ENCODE measurements around the gene FAXDC2.

DNA sequence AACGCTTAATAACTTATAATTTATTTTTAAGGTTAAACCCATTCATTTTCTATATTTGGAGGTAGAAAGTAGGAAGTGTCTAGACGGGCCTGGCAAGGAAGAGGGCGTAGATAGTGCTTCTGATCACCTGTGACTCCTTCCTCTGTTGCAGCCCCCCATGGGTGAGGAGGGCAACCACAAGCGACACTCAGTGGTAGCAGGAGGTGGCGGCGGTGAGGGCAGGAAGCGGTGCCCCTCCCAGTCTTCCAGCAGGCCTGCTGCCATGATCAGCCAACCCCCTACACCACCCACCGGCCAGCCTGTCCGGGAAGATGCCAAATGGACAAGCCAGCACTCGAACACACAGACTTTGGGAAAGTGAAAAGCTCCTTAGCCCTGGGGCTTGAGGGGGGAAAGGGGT, 36.7 kb downstream of the FAXDC2 start:
- TF ChIP-seq CTCF (IDR thresholded peaks at IDR 0.05) (no peak), POLR2A (IDR thresholded peaks at IDR 0.05) (no peak)

All from body of pancreas (tissue), 4 donors.